NCI-H2107 (cell line): ENCODE measurements around the gene DCAF10.
"Not testable (repeated sequence)": the region's sequence is repeated elsewhere in the genome, so short reads cannot be mapped to it uniquely, and the experiment has no call there.

Experiments
- DNase-seq: peaks from one replicate; lab custom pipeline; 2025; lab: John Stamatoyannopoulos, UW

The DCAF10 gene

GRCh38 chr9:37800631-37801286 lies at the start of gene DCAF10:
DCAF10 (plus strand) TSS chr9:37800797; CDS start chr9:37800867, 70 bp downstream.
- peak; percentile 78 for DNase-seq

GRCh38 chr9:37751186-37751585 lies 49.4 kb upstream of the DCAF10 start:
- DNase-seq = no peak

- DNase-seq = not testable (repeated sequence)
Measured at GRCh38 chr9:37751704-37752103, 48.9 kb upstream of the DCAF10 start.

GRCh38 chr9:37752112-37752511 lies 48.5 kb upstream of the DCAF10 start:
- DNase-seq = not testable (repeated sequence)

- no peak for DNase-seq
Measured at GRCh38 chr9:37752642-37753488, 47.7 kb upstream of the DCAF10 start.

- peak; percentile 13 for DNase-seq
Measured at GRCh38 chr9:37753489-37754190, 47.0 kb upstream of the DCAF10 start, which contains the start of gene TRMT10B. TRMT10B (plus strand) TSS chr9:37753805; CDS start chr9:37761932, 8,127 bp downstream.

GRCh38 chr9:37758747-37759146 lies 41.9 kb upstream of the DCAF10 start:
- DNase-seq = no peak

GRCh38 chr9:37760416-37761161 lies 40.0 kb upstream of the DCAF10 start:
- no peak for DNase-seq

- no peak for DNase-seq
Measured at GRCh38 chr9:37761511-37761910, 39.1 kb upstream of the DCAF10 start.

GRCh38 chr9:37765263-37765662 lies 35.3 kb upstream of the DCAF10 start:
- DNase-seq = not testable (repeated sequence)

GRCh38 chr9:37769306-37769705 lies 31.3 kb upstream of the DCAF10 start:
- no peak for DNase-seq

- no peak for DNase-seq
Measured at GRCh38 chr9:37769995-37770394, 30.6 kb upstream of the DCAF10 start.

- DNase-seq = no peak
Measured at GRCh38 chr9:37775216-37775919, 25.2 kb upstream of the DCAF10 start.

GRCh38 chr9:37776328-37776727 lies 24.3 kb upstream of the DCAF10 start:
- DNase-seq = no peak

GRCh38 chr9:37778534-37778933 lies 22.1 kb upstream of the DCAF10 start:
- DNase-seq = no peak

- DNase-seq = no peak
Measured at GRCh38 chr9:37784291-37784615, 16.3 kb upstream of the DCAF10 start.

GRCh38 chr9:37784616-37785483 lies 15.7 kb upstream of the DCAF10 start, which contains the start of gene EXOSC3:
EXOSC3 (minus strand) TSS chr9:37785064; CDS start chr9:37785044, 20 bp downstream.
- DNase-seq = peak; percentile 83

- DNase-seq = no peak
Measured at GRCh38 chr9:37787059-37787458, 13.5 kb upstream of the DCAF10 start.

- DNase-seq = no peak
Measured at GRCh38 chr9:37788332-37788731, 12.3 kb upstream of the DCAF10 start.

GRCh38 chr9:37790096-37790495 lies 10.5 kb upstream of the DCAF10 start:
- no peak for DNase-seq
